Prostate gland (tissue), 2 donors: ENCODE data around the gene BRME1. TPM values are rescaled to one million over a fixed set of nuclear protein-coding genes. Genes with fewer than 3 reads are reported as not detected.

Experiments used
- DNase-seq: peaks from one replicate; pipeline ENCODE4 v3.0.0-alpha.2; 2019; ENCODE audit warnings: low spot score
- H3K27ac ChIP-seq, 2 donors: fragments of 200-600 bp; sonication (generic); 2 replicates each; pipeline ENCODE4 v1.5.1; 2017 to 2019
- H3K27me3 ChIP-seq: fragments of 200-600 bp; sonication (generic); replicated peaks from 2 replicates; pipeline ENCODE4 v1.5.1; 2019; ENCODE audit not compliant: insufficient read depth
- H3K36me3 ChIP-seq, 2 donors: fragments of 200-600 bp; sonication (generic); 1 replicate in 1 of 2; 2 replicates in 1 of 2; pipeline versions ENCODE4 v1.5.1 to v1.8.1; 2017 to 2019
- H3K4me1 ChIP-seq: fragments of 200-600 bp; sonication (generic); replicated peaks from 2 replicates; pipeline ENCODE4 v1.5.1; 2019
- H3K4me3 ChIP-seq, 2 donors: fragments of 200-600 bp; sonication (generic); 2 replicates each; pipeline ENCODE4 v1.5.1; 2017 to 2019
- H3K9me3 ChIP-seq: fragments of 200-600 bp; sonication (generic); 2 replicates; pipeline ENCODE4 v1.5.1; 2017
- POLR2A ChIP-seq: fragments of 450-650 bp; IDR thresholded peaks from one replicate; pipeline ENCODE4 v1.6.1; 2016; ENCODE audit warnings: antibody characterized with exemption, mild to moderate bottlenecking
- POLR2AphosphoS5 ChIP-seq: sonication (generic); formaldehyde crosslinking; IDR thresholded peaks from one replicate; pipeline ENCODE4 v1.6.1; 2017; ENCODE audit warnings: antibody characterized with exemption
- WGBS: methylation state at CpG from one replicate; pipeline ENCODE4 v1.1.5; 2018; 5-methylcytosine and 5-hydroxymethylcytosine counted together
- intact Hi-C: fragments of 100-400 bp; cut with DNase I; formaldehyde crosslinking; loops from one replicate; pipeline ENCODE4 v1.14.2; 2022
- total RNA-seq, 2 donors: library from RNA; depleted of rRNA; stranded (reverse); fragments of >200 nt; gene quantifications; one replicate each; pipeline ENCODE4 v1.1.0, GENCODE V29; 2016
- TF ChIP-seq, protein P1 (sequence below), 4 experiments: fragments of 200-600 bp in 2 of 4; fragments of 450-650 bp in 2 of 4; sonication (generic) in 2 of 4; IDR thresholded peaks; 1 replicate in 3 of 4; 2 replicates in 1 of 4; pipeline ENCODE4 v1.5.1; 2016 to 2019; ENCODE audit warnings: antibody characterized with exemption in 4 of 4, mild to moderate bottlenecking in 2 of 4, moderate library complexity in 2 of 4

The BRME1 gene
- total RNA-seq, 2 donors from 2014 or later, result 2.0 to 12.6 TPM

DNA sequence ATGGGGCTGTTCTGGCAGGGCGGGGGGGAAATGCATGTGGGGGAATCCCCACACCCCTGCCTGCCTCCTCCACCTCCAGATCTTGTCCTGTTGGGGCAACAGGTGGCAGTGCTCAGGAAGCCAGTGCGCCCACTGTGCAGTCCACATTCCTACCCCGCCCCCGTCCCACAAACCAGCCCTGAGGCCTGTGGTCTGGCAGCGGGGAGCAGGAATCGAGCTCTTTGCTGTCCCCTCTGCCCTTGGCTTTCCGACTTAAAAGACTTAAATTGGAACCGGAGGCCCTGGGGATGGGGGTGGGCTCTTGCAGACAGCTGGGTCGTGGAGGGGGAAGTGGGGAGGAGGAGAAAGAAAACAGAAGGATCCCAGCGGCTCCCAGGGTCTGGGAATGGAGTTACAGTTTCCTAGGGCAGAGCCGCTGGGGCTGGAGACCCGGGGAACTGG is 24.6 kb downstream of the BRME1 start:
- H3K9me3 ChIP-seq, result no peaks in the 10 kb centered on the region
- no peaks in the 10 kb centered on the region for H3K36me3 ChIP-seq
- intact Hi-C loops, result loop anchor here (2.0 kb wide), 1 partner anchor 192 kb away; the partner anchor contains the start of gene MISP3
- peaks cover 2% of the 10 kb centered on the region for H3K4me1 ChIP-seq
- H3K27me3 ChIP-seq, result no peaks in the 10 kb centered on the region
- H3K27ac ChIP-seq, result peak overlapping the region in 1 of 2 donors; percentile 75
- no peak overlapping the region for H3K4me3 ChIP-seq
- no peak for DNase-seq
- no peak for TF ChIP-seq POLR2A
- TF ChIP-seq, protein P1, sequence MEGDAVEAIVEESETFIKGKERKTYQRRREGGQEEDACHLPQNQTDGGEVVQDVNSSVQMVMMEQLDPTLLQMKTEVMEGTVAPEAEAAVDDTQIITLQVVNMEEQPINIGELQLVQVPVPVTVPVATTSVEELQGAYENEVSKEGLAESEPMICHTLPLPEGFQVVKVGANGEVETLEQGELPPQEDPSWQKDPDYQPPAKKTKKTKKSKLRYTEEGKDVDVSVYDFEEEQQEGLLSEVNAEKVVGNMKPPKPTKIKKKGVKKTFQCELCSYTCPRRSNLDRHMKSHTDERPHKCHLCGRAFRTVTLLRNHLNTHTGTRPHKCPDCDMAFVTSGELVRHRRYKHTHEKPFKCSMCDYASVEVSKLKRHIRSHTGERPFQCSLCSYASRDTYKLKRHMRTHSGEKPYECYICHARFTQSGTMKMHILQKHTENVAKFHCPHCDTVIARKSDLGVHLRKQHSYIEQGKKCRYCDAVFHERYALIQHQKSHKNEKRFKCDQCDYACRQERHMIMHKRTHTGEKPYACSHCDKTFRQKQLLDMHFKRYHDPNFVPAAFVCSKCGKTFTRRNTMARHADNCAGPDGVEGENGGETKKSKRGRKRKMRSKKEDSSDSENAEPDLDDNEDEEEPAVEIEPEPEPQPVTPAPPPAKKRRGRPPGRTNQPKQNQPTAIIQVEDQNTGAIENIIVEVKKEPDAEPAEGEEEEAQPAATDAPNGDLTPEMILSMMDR (IDR thresholded peaks at IDR 0.05), result no peak
- TF ChIP-seq POLR2AphosphoS5, result no peak
- WGBS, result 41% methylated on average over 12 of the region's 12 CpGs

- Histone ChIP-seq H3K4me3 (peak overlapping the region in 1 of 2 donors; percentile 15), H3K36me3 (no peaks in the 10 kb centered on the region), H3K27ac (peak overlapping the region; percentile 31 to 75), H3K27me3 (no peaks in the 10 kb centered on the region), H3K9me3 (no peaks in the 10 kb centered on the region), H3K4me1 (peaks cover 2% of the 10 kb centered on the region)
- DNase-seq, result peak; percentile 96
- intact Hi-C loops, result loop anchor here (2.0 kb wide), 1 partner anchor 192 kb away; the partner anchor contains the start of gene MISP3
- WGBS, result 10% methylated on average over 21 of the region's 34 CpGs
- TF ChIP-seq POLR2AphosphoS5 (peak; percentile 93), POLR2A (peak; percentile 67)
- TF ChIP-seq, protein P1 (IDR thresholded peaks at IDR 0.05), result peak; percentile 98 to 100 (median 100)
Observed at GRCh38 chr19:13880059-13881043, 25.6 kb downstream of the BRME1 start.

GRCh38 chr19:13877303-13877702 is 28.6 kb downstream of the BRME1 start:
- H3K27ac ChIP-seq, result no peak overlapping the region
- WGBS, result 82% methylated on average over 22 of the region's 27 CpGs
- no peaks in the 10 kb centered on the region for H3K36me3 ChIP-seq
- no peaks in the 10 kb centered on the region for H3K9me3 ChIP-seq
- no peaks in the 10 kb centered on the region for H3K4me1 ChIP-seq
- intact Hi-C loops, result no loop called here
- no peaks in the 10 kb centered on the region for H3K27me3 ChIP-seq
- no peak for DNase-seq
- H3K4me3 ChIP-seq, result no peak overlapping the region
- TF ChIP-seq, protein P1 (IDR thresholded peaks at IDR 0.05), result no peak
- no peak for TF ChIP-seq POLR2A
- TF ChIP-seq POLR2AphosphoS5, result no peak

DNA sequence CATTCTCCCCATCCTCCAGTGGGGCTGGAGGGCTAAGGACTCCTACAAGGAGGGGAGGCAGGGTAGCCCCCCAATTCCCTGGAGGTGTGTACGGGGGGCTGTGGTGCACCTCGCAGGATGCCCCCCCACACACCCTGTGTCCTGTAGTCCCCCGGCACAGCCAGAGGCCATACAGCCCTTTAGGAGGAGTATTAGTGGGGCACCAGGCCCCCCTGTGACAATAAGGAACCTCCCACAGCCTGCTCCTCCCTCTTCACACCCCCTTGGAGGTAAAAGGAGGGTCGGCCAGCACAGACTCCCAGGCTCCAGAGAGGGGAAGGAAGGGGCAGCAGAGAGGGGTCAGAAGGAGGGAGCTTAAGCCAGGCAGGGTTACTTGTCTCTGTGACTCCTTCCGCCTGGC is 29.1 kb downstream of the BRME1 start, which contains the start of gene NANOS3:
Gene NANOS3 (plus strand): TSS at position 301 of the 400 bp plus-strand sequence. CDS start 115 bp downstream, outside the sequence.
- Histone ChIP-seq H3K27ac (no peak within 1 kb of the TSS), H3K36me3 (no peaks in the 10 kb centered on the region), H3K4me1 (no peaks in the 10 kb centered on the region), H3K27me3 (no peaks in the 10 kb centered on the region), H3K4me3 (no peak within 1 kb of the TSS), H3K9me3 (no peaks in the 10 kb centered on the region)
- intact Hi-C loops, result no loop called here
- 74% methylated on average over 5 of the region's 5 CpGs for WGBS
- TF ChIP-seq, protein P1 (IDR thresholded peaks at IDR 0.05), result no peak
- TF ChIP-seq POLR2AphosphoS5 (no peak), POLR2A (no peak)
- no peak for DNase-seq
